Pancreas (tissue), 10 donors: ENCODE measurements around the gene SLC25A1. TPM values are rescaled to one million over a fixed set of nuclear protein-coding genes. Genes with fewer than 3 reads are reported as not detected.

Source experiments
- ATAC-seq, 4 donors: fragments of 200-7000 bp; cut with Tn5 transposase; one replicate each; pipeline versions ENCODE4 v1.8.0 to v1.9.1; 2020; ENCODE audit warnings: mild to moderate bottlenecking in 4 of 4, moderate library complexity in 4 of 4
- DNase-seq, 6 donors: peaks; one replicate each; pipeline ENCODE4 v3.0.0-alpha.2; 2020
- FAIRE-seq: peaks from 2 replicates; lab custom pipeline; 2012; peaks lifted over from hg19 to GRCh38; lab: Jason Lieb, UNC
- H3K27ac ChIP-seq, 4 donors: fragments of 200-600 bp; sonication (generic); 1 replicate in 3 of 4; 2 replicates in 1 of 4; pipeline versions ENCODE4 v1.5.0 to v1.8.0; 2020
- H3K27me3 ChIP-seq, 4 donors: fragments of 200-600 bp; one replicate each; pipeline ENCODE4 v1.8.0; 2021
- H3K36me3 ChIP-seq, 3 donors: fragments of 200-600 bp; sonication (generic) in 1 of 3; one replicate each; pipeline versions ENCODE4 v1.5.0 to v1.8.0; 2020 to 2021
- H3K4me1 ChIP-seq, 3 donors: fragments of 200-600 bp; one replicate each; pipeline ENCODE4 v1.8.0; 2021
- H3K4me3 ChIP-seq, 4 donors: fragments of 200-600 bp; sonication (generic) in 2 of 4; one replicate each; pipeline versions ENCODE4 v1.5.0 to v1.8.0; 2020 to 2021
- H3K9me3 ChIP-seq, 4 donors: fragments of 200-600 bp; one replicate each; pipeline ENCODE4 v1.8.0; 2021
- CTCF ChIP-seq, 4 donors: fragments of 200-600 bp; sonication (generic) in 3 of 4; IDR thresholded peaks; one replicate each; pipeline versions ENCODE4 v1.5.0 to v1.8.0; 2021; ENCODE audit warnings: antibody characterized with exemption in 4 of 4
- WGBS, 2 donors: extraction: QIAGEN DNeasy Blood & Tissue Kit; methylation state at CpG; one replicate each; pipeline ENCODE4 v1.1.7; 2013; 5-methylcytosine and 5-hydroxymethylcytosine counted together
- intact Hi-C, 3 donors: fragments of 100-400 bp; cut with DNase I; formaldehyde crosslinking; loops; one replicate each; pipeline versions ENCODE4 v1.11.1 to v1.14.2; 2022
- polyA plus RNA-seq, 2 donors: library from polyadenylated mRNA; stranded (reverse); fragments of 200-250 nt; gene quantifications; one replicate each; pipeline ENCODE4 v1.2.3, GENCODE V29; 2013
- total RNA-seq, 6 donors: library from RNA; stranded (reverse); fragmentation: NEBNext Ultra II Directional in 4 of 6; extraction: Animal tissue kit (Norgen Biotek cat#: 25700) in 4 of 6; gene quantifications; one replicate each; pipeline versions ENCODE4 v1.2.1 to v1.2.4, GENCODE V29; 2021 to 2023
- donor health status: healthy with polysubstance abuse.
- donor health status: DM: no; HTN: no; CAD: no; lungs with moderate emphysema.
- donor health status: DM: no; HTN: no; CAD: no.
- donor health status: control.
- donor health status: control.
- donor health status: Bipolar disorder and iron deficiency.
- donor health status: DM: yes; HTN: yes; CAD: no.
- donor health status: DM: no; HTN: no; CAD: no.
- donor health status: DM: no; HTN: no; CAD: no.
- donor health status: DM: yes; HTN: yes; CAD: no.

Gene SLC25A1
- total and polyA plus RNA-seq, 8 donors, result 29.3 to 43.9 (median 35.9) TPM

- 55 to 62% methylated on average over 16 of the region's 16 CpGs for WGBS, 2 donors
- ATAC-seq, result peak; percentile 77 to 82 (median 80)
- Histone ChIP-seq H3K9me3 (no peaks in the 10 kb centered on the region), H3K4me1 (peaks cover 0 to 5% (median 3%) of the 10 kb centered on the region in 3 donors), H3K27ac (peak overlapping the region in 1 of 4 donors; percentile 8), H3K36me3 (no peaks in the 10 kb centered on the region), H3K27me3 (no peaks in the 10 kb centered on the region), H3K4me3 (no peak overlapping the region)
- DNase-seq, result peak; percentile 75 to 92 (median 88)
- no peak for TF ChIP-seq CTCF (IDR thresholded peaks at IDR 0.05)
- intact Hi-C loops, result no loop called here
- no peak for FAIRE-seq
Measured at GRCh38 chr22:19127329-19128008, 51.1 kb downstream of the SLC25A1 start.

GRCh38 chr22:19126309-19127273 lies 51.9 kb downstream of the SLC25A1 start:
- Histone ChIP-seq H3K27ac (peak overlapping the region in 1 of 4 donors; percentile 8), H3K27me3 (no peaks in the 10 kb centered on the region), H3K9me3 (no peaks in the 10 kb centered on the region), H3K36me3 (no peaks in the 10 kb centered on the region), H3K4me1 (peaks cover 0 to 5% (median 3%) of the 10 kb centered on the region in 3 donors), H3K4me3 (no peak overlapping the region)
- 82 to 91% methylated on average over 19 of the region's 19 CpGs for WGBS, 2 donors
- ATAC-seq, result no peak
- no peak for TF ChIP-seq CTCF (IDR thresholded peaks at IDR 0.05)
- no peak for FAIRE-seq
- DNase-seq, result peak in 1 of 6 donors; percentile 53
- intact Hi-C loops, result no loop called here

Other genes with a start within 250 kb of the SLC25A1 start
- gene PRODH, start 242.4 kb downstream of the SLC25A1 start, total RNA-seq, result 1 to 10 TPM in 2 of 6 donors, under 1 TPM in 4; 0.35 to 4.1 (median 0.78) TPM
- 1 to 10 TPM in 1 of 2 donors, under 1 TPM in 1; 0.65 to 1.7 TPM for gene PRODH, start 242.4 kb downstream of the SLC25A1 start, polyA plus RNA-seq
- 10 to 100 TPM; 24.3 to 41.5 (median 34.7) TPM for gene DGCR2, start 56.3 kb downstream of the SLC25A1 start, total RNA-seq
- 10 to 100 TPM; 26.7 to 28.7 TPM for gene DGCR2, start 56.3 kb downstream of the SLC25A1 start, polyA plus RNA-seq
- gene TSSK2, start 47.4 kb downstream of the SLC25A1 start, total RNA-seq, result under 1 TPM in 2 of 6 donors, not detected in 4; 0.08 to 0.09 TPM
- under 1 TPM; 0.27 to 0.31 TPM for gene TSSK2, start 47.4 kb downstream of the SLC25A1 start, polyA plus RNA-seq
- 1 to 10 TPM; 5.4 to 7.3 (median 6.2) TPM for gene ESS2, start 34.1 kb downstream of the SLC25A1 start, total RNA-seq
- gene ESS2, start 34.1 kb downstream of the SLC25A1 start, polyA plus RNA-seq, result 10 to 100 TPM; 13.3 to 14.6 TPM
- gene GSC2, start 28.4 kb downstream of the SLC25A1 start, total RNA-seq, result not detected
- gene GSC2, start 28.4 kb downstream of the SLC25A1 start, polyA plus RNA-seq, result not detected
- 1 to 10 TPM; 1.7 to 2.7 (median 2.1) TPM for gene CLTCL1, start 113.0 kb upstream of the SLC25A1 start, total RNA-seq
- 1 to 10 TPM; 4.2 to 6.4 TPM for gene CLTCL1, start 113.0 kb upstream of the SLC25A1 start, polyA plus RNA-seq